Activated T-cell treated with anti-CD3 and anti-CD28 coated beads for 1 hour (primary cell): Measurements from ENCODE around the gene ILKAP.

Source experiments
- DNase-seq: peaks from one replicate; pipeline ENCODE4 v3.0.0-alpha.2; 2020; ENCODE audit warnings: low read depth

Gene ILKAP

GRCh38 chr2:238152771-238153688 lies 50.5 kb downstream of the ILKAP start:
- DNase-seq, result no peak

- no peak for DNase-seq
These were observed 51.8 kb downstream of the ILKAP start for GRCh38 chr2:238151628-238152235.

- no peak for DNase-seq
These were observed 52.3 kb downstream of the ILKAP start for GRCh38 chr2:238151205-238151604.

- DNase-seq, result no peak
These were observed 52.8 kb downstream of the ILKAP start for GRCh38 chr2:238150686-238151085.

GRCh38 chr2:238149841-238150572 lies 53.5 kb downstream of the ILKAP start:
- DNase-seq, result no peak

GRCh38 chr2:238148981-238149380 lies 54.5 kb downstream of the ILKAP start:
- DNase-seq, result no peak

- DNase-seq, result no peak
These were observed 56.5 kb downstream of the ILKAP start for GRCh38 chr2:238146884-238147544.

GRCh38 chr2:238145851-238146250 lies 57.6 kb downstream of the ILKAP start:
- no peak for DNase-seq

GRCh38 chr2:238145046-238145445 lies 58.4 kb downstream of the ILKAP start:
- no peak for DNase-seq

- DNase-seq, result no peak
These were observed 59.2 kb downstream of the ILKAP start for GRCh38 chr2:238144262-238144661.

GRCh38 chr2:238143239-238143951 lies 60.1 kb downstream of the ILKAP start:
- no peak for DNase-seq

GRCh38 chr2:238142382-238143205 lies 60.9 kb downstream of the ILKAP start:
- DNase-seq, result no peak

- no peak for DNase-seq
These were observed 61.8 kb downstream of the ILKAP start for GRCh38 chr2:238141541-238142318.

GRCh38 chr2:238140721-238141540 lies 62.6 kb downstream of the ILKAP start:
- no peak for DNase-seq

- no peak for DNase-seq
These were observed 63.5 kb downstream of the ILKAP start for GRCh38 chr2:238140040-238140439.

- no peak for DNase-seq
These were observed 64.1 kb downstream of the ILKAP start for GRCh38 chr2:238139196-238140039.

- no peak for DNase-seq
These were observed 64.9 kb downstream of the ILKAP start, which contains the start of gene KLHL30 for GRCh38 chr2:238138331-238139195. KLHL30 (plus strand) TSS chr2:238138668; CDS start chr2:238140755, 2,087 bp downstream.
